GM23338 (cell line): ENCODE results near the gene GFRA1. TPM values are rescaled to one million over a fixed set of nuclear protein-coding genes. Genes with fewer than 3 reads are reported as not detected.

ENCODE experiments used
- ATAC-seq: fragments of 200-7000 bp; cut with Tn5 transposase; 3 replicates; pipeline ENCODE4 v1.9.1; 2020
- DNase-seq: peaks from one replicate; pipeline ENCODE4 v3.0.0-alpha.2; 2015; ENCODE audit warnings: low spot score
- H2AFZ ChIP-seq: fragments of 200-600 bp; sonication (generic); 2 replicates; pipeline ENCODE4 v1.8.0; 2016; ENCODE audit warnings: antibody characterized with exemption, mild to moderate bottlenecking, moderate library complexity
- H3F3A ChIP-seq: fragments of 200-600 bp; sonication (generic); replicated peaks from 2 replicates; pipeline ENCODE4 v1.8.0; 2017; ENCODE audit warnings: antibody characterized with exemption, mixed run types, low read depth
- H3K27ac ChIP-seq: fragments of 200-600 bp; sonication (generic); 2 replicates; pipeline ENCODE4 v1.6.1; 2016; ENCODE audit warnings: low read depth
- H3K27me3 ChIP-seq: fragments of 200-600 bp; sonication (generic); 2 replicates; pipeline ENCODE4 v1.8.0; 2016; ENCODE audit warnings: mild to moderate bottlenecking, mixed run types, moderate library complexity; ENCODE audit not compliant: insufficient read depth
- H3K36me3 ChIP-seq: fragments of 200-600 bp; sonication (generic); 2 replicates; pipeline ENCODE4 v1.8.0; 2016; ENCODE audit warnings: mild to moderate bottlenecking; ENCODE audit not compliant: insufficient read depth
- H3K4me1 ChIP-seq: fragments of 200-600 bp; sonication (generic); 2 replicates; pipeline ENCODE4 v1.8.0; 2016; ENCODE audit warnings: mild to moderate bottlenecking, moderate library complexity; ENCODE audit not compliant: insufficient read depth
- H3K4me2 ChIP-seq: fragments of 200-600 bp; sonication (generic); 2 replicates; pipeline ENCODE4 v1.7.1; 2017; ENCODE audit warnings: mixed run types
- H3K4me3 ChIP-seq: fragments of 200-600 bp; sonication (generic); 2 replicates; pipeline ENCODE4 v1.6.1; 2016; ENCODE audit warnings: mixed run types
- H3K79me2 ChIP-seq: fragments of 200-600 bp; sonication (generic); replicated peaks from 2 replicates; pipeline ENCODE4 v1.8.0; 2017; ENCODE audit warnings: mild to moderate bottlenecking; ENCODE audit not compliant: insufficient read depth
- H3K9me2 ChIP-seq: fragments of 200-600 bp; sonication (generic); 2 replicates; pipeline ENCODE4 v1.8.0; 2017; ENCODE audit not compliant: insufficient read depth
- H4K20me1 ChIP-seq: fragments of 200-600 bp; sonication (generic); replicated peaks from 2 replicates; pipeline ENCODE4 v1.8.0; 2017; ENCODE audit warnings: mild to moderate bottlenecking; ENCODE audit not compliant: insufficient read depth
- H3K27ac Mint-ChIP-seq: 2 replicates; pipeline ENCODE4 v1.8.0; 2020; ENCODE audit warnings: inconsistent platforms, mild to moderate bottlenecking, moderate library complexity, mixed read lengths
- H3K27me3 Mint-ChIP-seq: 3 replicates; pipeline ENCODE4 v1.8.0; 2022; ENCODE audit warnings: low read depth, mild to moderate bottlenecking, moderate library complexity, mixed read lengths, inconsistent platforms; ENCODE audit not compliant: insufficient read depth, poor library complexity
- H3K36me3 Mint-ChIP-seq: 3 replicates; pipeline ENCODE4 v1.8.0; 2021; ENCODE audit warnings: low read depth, mild to moderate bottlenecking, inconsistent platforms, moderate library complexity, mixed read lengths
- H3K4me1 Mint-ChIP-seq: 3 replicates; pipeline ENCODE4 v1.8.0; 2020; ENCODE audit warnings: mild to moderate bottlenecking, inconsistent platforms, mixed read lengths
- H3K4me3 Mint-ChIP-seq: 3 replicates; pipeline ENCODE4 v1.8.0; 2021; ENCODE audit warnings: moderate library complexity, mild to moderate bottlenecking, inconsistent platforms, mixed read lengths
- H3K9me3 Mint-ChIP-seq: 3 replicates; pipeline ENCODE4 v1.8.0; 2020; ENCODE audit warnings: moderate library complexity, mild to moderate bottlenecking, inconsistent platforms, mixed read lengths
- CTCF ChIP-seq, 2 experiments: fragments of 200-600 bp in 1 of 2; sonication (generic) in 1 of 2; conservative IDR thresholded peaks; 2 replicates each; pipeline versions ENCODE4 v1.5.1 to v1.6.1; 2016 to 2017; ENCODE audit warnings: antibody characterized with exemption in 2 of 2, low read depth in 2 of 2, mild to moderate bottlenecking in 2 of 2, moderate library complexity in 1 of 2
- ETS1 ChIP-seq: IDR thresholded peaks from 2 replicates; pipeline ENCODE4 v1.6.1; 2016; ENCODE audit warnings: antibody characterized with exemption
- EZH2phosphoT487 ChIP-seq: fragments of 200-600 bp; sonication (generic); IDR thresholded peaks from one replicate; pipeline ENCODE4 v1.8.1; 2018; ENCODE audit warnings: antibody characterized with exemption; ENCODE audit not compliant: unreplicated experiment
- JUNB ChIP-seq: IDR thresholded peaks from one replicate; pipeline ENCODE4 v1.6.1; 2016; ENCODE audit warnings: antibody characterized with exemption; ENCODE audit not compliant: unreplicated experiment
- NANOG ChIP-seq: IDR thresholded peaks from 2 replicates; pipeline ENCODE4 v1.6.1; 2016; ENCODE audit warnings: antibody characterized with exemption, borderline replicate concordance
- REST ChIP-seq: IDR thresholded peaks from one replicate; pipeline ENCODE4 v1.6.1; 2018; ENCODE audit warnings: antibody characterized with exemption; ENCODE audit not compliant: unreplicated experiment
- STAT1 ChIP-seq: IDR thresholded peaks from one replicate; pipeline ENCODE4 v1.6.1; 2016; ENCODE audit warnings: antibody characterized with exemption; ENCODE audit not compliant: unreplicated experiment
- ZNF331 ChIP-seq: fragments of 250-450 bp; sonication (Bioruptor Pico); IDR thresholded peaks from 2 replicates; pipeline ENCODE4 v1.5.0; 2020; ENCODE audit warnings: low read depth, mild to moderate bottlenecking, moderate library complexity
- ZNF462 ChIP-seq: fragments of 250-450 bp; sonication (Bioruptor Pico); IDR thresholded peaks from 2 replicates; pipeline ENCODE4 v1.5.0; 2020; ENCODE audit warnings: mild to moderate bottlenecking, moderate library complexity
- polyA plus RNA-seq: library from polyadenylated mRNA; unstranded; fragments of >200 nt; fragmentation: Nextera tagmentation; extraction: Ambion mirVana; gene quantifications from 2 replicates; pipeline ENCODE4 v1.2.1, GENCODE V29; 2016
- total RNA-seq: library from RNA; depleted of rRNA; stranded (reverse); fragments of >200 nt; shearing (Covaris generic); gene quantifications from 2 replicates; pipeline ENCODE4 v1.2.3, GENCODE V29; 2014

Gene GFRA1
- total and polyA plus RNA-seq, 2 experiments from 2014 or later = 1.4 to 2.8 TPM

- no peak for TF ChIP-seq CTCF (conservative IDR thresholded peaks at IDR 0.05; ENCODE audit: low read depth in 2 of 2)
- no peak for TF ChIP-seq ETS1
- no peak for TF ChIP-seq ZNF331
- TF ChIP-seq REST = no peak
- no peak for TF ChIP-seq NANOG
- no peak for TF ChIP-seq ZNF462
- TF ChIP-seq STAT1 = no peak
- no peak for TF ChIP-seq JUNB
- no peak for TF ChIP-seq EZH2phosphoT487
- no peak overlapping the region for H3K27ac Mint-ChIP-seq
- peaks cover 7% of the 10 kb centered on the region; the same call in 2 of the 3 replicates for H3K9me3 Mint-ChIP-seq
- Histone ChIP-seq H3K4me1 (no peaks in the 10 kb centered on the region), H3K27ac (no peak overlapping the region), H3K27me3 (no peaks in the 10 kb centered on the region), H3K36me3 (0 out of 2 replicates have a peak, but pooled peaks cover 2% of the 10 kb centered on the region), H3K4me3 (no peak overlapping the region), H3K79me2 (no peaks in the 10 kb centered on the region), H4K20me1 (no peaks in the 10 kb centered on the region), H3F3A (no peaks in the 10 kb centered on the region), H2AFZ (no peak overlapping the region), H3K9me2 (peaks cover 11% of the 10 kb centered on the region), H3K4me2 (no peak overlapping the region)
- DNase-seq = no peak
- H3K27me3 Mint-ChIP-seq = no peaks in the 10 kb centered on the region
- no peak for ATAC-seq
- no peaks in the 10 kb centered on the region; the same call in 2 of the 3 replicates for H3K36me3 Mint-ChIP-seq
- peaks cover 6% of the 10 kb centered on the region for H3K4me1 Mint-ChIP-seq
- H3K4me3 Mint-ChIP-seq = no peak overlapping the region
Observed at GRCh38 chr10:116017405-116017804, 255.6 kb downstream of the GFRA1 start.
